ENCODE data around the gene PFN3.

The PFN3 gene

DNA sequence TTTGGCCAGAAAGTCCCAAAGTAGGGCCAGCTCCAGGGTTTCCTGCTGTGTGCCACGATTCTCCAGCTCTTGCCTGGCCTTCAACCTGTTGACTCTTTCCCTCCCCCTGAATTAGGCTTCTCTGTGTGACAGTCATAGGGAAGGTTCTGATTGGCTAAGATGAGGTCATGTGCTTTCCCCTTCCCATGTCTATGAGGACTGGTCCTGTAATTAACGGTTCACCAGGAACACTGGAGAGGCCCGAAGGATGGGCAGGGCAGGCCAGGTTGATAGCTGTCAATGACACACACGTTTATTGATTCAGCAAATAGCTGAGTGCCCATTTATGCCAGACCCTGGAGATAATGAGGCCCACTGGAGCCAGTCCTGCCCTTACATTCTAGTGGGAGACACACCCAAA, 37.2 kb upstream of the PFN3 start:
- DNase-seq, result no peak

DNA sequence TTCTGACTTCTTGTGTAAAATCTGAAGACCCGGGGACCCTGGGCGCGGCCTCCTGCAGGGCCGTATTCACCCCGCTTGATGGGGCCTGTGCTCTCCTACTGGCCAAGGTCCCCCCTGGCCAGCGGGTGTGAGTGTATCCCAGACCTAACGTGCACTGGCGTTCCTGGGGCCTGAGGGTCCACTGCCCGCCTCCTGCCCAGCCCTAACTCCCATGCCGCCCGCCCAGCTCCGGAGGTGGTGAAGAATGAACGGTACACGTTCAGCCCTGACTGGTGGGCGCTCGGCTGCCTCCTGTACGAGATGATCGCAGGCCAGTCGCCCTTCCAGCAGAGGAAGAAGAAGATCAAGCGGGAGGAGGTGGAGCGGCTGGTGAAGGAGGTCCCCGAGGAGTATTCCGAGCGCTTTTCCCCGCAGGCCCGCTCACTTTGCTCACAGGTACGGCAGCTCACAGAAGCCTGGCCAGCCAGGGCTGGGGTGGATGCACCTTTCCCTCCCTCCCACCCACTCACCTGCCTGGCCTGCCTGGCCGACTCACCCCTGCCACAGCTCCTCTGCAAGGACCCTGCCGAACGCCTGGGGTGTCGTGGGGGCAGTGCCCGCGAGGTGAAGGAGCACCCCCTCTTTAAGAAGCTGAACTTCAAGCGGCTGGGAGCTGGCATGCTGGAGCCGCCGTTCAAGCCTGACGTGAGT, 35.5 kb upstream of the PFN3 start:
- DNase-seq, result no peak

DNA sequence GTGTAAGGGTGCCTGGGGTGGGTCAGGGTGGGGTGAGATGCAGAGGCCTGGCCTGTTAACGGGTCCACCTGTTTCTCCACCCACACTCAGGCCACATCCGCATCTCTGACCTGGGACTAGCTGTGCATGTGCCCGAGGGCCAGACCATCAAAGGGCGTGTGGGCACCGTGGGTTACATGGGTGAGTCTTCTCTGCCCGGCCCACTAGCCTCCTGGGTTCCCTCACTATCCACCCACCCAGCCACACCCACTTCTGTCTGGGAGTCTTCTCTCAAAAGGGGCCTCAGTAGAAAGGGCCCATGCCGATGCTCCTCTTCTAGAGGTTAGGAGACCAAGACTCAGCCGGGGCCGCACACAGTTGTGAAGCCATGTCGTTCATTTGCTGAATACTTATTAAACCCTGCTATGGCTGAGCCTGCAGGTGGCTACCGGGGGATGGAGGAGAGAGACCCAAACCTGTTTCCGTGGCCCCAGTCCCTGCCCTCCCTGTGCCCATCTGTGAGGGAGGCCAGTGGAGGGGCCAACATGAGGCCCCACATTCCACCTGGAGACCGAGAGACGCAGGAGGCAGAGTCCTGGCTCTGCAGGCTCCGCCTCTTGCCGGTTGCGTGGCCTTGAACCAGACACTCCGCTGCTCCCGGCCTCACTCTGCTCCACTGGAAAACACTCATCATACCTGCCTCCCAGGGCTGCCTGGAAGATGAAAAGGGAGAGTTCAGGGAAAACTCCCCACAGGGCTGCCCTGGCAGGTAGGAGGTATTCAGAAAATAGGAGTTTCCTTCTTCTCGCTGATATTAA, 34.7 kb upstream of the PFN3 start:
- no peak for DNase-seq

- DNase-seq, result no peak
Measured at GRCh38 chr5:177434437-177434836, 34.0 kb upstream of the PFN3 start.

DNA sequence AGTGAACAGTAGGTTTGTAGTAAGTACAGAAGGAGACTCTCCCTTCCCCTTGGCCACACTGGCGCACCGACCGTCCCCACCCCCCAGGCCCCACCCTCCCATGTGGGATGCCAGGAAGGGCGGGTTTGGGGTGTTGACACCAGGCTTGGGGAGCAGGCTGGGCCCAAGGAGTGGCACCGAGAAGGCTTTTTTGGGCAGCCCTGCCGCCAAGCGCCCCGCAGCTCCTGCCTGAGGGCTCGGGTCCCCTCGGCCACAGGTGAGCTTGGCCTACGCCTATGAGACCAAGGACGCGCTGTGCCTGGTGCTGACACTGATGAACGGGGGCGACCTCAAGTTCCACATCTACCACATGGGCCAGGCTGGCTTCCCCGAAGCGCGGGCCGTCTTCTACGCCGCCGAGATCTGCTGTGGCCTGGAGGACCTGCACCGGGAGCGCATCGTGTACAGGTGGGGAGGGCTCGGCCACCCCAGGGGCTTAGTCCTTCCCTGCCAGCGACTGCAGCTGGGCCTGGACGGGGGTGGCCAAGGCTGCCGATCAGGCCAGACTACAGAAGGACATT, 33.3 kb upstream of the PFN3 start:
- DNase-seq, result no peak

DNA sequence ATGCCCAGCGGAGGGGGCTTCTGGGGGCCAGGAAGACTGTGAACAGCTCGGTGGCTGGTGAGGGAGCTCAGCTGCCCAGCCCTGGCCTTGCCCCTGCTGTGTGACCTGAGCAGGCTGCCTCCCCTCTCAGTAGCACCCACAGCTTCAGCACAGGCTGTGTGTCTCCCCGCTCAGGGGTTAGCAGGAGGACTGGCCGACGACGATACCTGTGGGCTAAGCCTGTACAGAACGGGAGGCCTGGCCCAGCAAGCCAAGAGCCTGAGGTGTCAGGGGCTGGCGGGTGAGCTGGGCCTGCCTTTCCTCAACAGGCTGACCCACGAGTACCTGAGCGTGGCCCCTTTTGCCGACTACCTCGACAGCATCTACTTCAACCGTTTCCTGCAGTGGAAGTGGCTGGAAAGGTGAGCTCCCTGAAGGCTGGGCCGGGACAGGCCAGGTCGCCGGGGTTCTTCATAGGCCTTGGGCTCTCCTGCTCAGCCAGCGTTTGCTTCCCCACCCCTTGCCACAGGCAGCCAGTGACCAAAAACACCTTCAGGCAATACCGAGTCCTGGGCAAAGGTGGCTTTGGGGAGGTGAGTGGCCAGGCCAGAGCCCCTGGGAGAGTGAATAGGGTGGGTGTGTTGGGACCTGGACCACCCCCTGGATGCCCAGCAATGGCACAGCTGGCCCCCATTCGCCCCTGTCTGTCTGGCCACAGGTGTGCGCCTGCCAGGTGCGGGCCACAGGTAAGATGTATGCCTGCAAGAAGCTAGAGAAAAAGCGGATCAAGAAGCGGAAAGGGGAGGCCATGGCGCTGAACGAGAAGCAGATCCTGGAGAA, 32.6 kb upstream of the PFN3 start:
- DNase-seq, result no peak

DNA sequence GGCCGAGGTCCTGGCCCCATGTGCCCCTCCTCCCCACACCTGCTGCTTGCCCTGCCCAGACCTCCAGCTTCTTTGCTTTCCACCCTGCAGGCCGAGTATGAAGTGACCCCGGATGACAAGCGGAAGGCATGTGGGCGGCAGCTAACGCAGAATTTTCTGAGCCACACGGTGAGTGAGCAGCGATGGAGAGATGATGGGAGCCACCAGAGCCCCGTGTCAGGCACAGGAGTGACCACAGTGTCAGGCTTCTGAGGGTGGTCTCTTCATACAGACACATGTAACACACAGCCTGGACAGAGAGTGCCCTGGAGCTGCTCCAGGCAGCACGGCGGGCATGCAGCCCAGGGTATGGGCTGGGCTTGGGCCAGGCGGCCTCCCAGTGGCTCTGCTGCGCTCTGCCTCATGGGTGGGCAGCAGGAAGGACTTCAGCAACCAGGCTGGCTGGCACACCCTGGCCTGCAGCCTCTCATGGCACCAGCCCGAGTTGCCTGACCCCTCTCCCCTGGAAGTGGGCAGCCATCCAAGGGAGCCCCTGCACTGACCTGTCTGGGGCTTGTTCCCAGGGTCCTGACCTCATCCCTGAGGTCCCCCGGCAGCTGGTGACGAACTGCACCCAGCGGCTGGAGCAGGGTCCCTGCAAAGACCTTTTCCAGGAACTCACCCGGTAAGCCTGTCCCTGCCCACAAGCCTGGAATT, 31.8 kb upstream of the PFN3 start:
- DNase-seq, result no peak

DNA sequence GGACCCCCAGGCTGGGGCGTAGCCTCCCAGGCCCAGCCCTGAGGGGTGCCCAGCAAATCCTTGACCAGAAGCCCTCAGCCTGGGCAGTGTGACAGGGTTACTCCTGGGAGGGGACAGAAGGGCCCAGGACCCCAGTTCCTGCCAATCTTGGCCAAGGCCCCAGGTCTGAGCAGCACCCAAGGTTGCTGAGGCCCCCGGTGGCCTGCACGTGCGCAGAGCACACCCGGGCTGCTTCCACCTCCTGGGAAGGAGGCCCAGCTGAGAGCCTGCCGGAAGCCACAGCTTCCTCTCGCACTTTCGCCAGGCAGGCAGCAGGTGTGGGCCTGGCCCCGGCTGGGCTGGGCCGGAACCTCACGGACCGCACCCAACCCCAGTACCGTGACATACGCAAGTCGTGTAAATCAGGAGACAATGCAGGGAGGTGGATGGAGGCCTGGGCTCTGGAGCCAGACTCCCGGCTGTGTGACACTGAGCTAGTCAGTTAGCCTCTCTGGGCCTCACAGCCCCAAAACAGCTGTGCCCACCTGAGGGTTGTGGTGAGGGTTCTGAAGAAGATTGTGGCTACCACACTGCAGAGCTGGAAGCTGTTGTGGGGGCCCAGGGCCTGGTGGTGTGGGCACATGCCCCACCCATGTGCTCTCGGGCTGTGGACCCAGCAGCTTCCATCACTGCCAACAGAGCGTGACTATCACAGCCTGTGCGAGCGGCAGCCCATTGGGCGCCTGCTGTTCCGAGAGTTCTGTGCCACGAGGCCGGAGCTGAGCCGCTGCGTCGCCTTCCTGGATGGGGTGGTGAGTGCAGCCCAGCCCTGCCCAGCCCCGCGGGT, 31.1 kb upstream of the PFN3 start:
- DNase-seq, result no peak

DNA sequence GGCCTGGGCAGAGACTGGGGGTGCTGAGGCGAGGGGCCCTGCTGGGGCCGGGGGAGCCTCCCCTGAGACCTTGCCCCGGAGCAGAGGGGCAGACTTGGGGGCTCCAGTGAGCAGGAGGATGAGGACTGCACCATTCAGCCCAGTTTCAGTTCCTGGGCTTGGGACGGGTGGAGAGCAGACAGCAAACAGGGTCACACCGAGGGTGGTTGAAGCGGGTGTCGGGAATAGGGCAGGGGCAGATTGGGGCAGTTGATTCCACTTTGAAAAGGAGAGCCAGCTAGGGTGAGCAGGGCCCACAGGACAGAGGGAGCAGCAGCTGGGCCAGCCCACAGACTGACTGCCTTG, 30.5 kb upstream of the PFN3 start:
- no peak for DNase-seq

DNA sequence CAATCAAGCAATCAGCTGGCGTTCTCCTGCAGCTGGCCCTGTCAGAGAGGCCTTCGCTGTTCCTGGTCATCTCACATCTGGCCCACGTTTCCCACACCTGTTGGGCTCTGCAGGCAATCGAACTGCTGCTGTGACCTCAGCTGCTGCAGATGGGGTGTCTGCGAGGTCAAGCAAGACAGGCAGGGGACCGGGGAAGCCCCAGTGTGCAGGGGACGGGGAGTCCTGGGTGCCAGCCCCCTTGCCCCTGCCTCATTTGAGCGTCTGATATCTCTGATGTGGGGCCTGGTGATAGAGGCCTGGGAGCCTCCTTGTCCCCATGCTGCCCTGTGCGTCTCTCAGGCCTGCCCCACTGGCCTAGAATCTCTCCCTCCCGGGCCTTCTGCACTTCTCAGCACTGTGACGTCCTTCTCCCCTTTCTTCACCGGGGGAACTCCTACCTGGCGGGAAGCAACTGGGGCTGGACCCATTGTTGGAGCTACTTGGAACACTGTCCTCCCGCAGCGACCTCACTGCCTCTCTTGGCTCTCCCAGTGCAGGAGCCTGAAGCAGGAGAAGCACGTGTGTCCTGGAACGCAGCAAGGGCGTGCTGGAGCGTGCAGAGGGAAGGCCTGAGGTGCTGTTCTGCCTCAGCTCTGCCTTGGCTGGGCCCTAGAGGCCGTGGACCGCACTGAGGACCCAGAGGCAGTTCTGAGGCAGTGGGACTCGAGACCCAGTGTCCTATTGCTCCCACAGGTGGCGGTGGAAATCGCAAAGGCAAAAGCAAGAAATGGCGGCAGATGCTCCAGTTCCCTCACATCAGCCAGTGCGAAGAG, 29.9 kb upstream of the PFN3 start:
- no peak for DNase-seq

DNA sequence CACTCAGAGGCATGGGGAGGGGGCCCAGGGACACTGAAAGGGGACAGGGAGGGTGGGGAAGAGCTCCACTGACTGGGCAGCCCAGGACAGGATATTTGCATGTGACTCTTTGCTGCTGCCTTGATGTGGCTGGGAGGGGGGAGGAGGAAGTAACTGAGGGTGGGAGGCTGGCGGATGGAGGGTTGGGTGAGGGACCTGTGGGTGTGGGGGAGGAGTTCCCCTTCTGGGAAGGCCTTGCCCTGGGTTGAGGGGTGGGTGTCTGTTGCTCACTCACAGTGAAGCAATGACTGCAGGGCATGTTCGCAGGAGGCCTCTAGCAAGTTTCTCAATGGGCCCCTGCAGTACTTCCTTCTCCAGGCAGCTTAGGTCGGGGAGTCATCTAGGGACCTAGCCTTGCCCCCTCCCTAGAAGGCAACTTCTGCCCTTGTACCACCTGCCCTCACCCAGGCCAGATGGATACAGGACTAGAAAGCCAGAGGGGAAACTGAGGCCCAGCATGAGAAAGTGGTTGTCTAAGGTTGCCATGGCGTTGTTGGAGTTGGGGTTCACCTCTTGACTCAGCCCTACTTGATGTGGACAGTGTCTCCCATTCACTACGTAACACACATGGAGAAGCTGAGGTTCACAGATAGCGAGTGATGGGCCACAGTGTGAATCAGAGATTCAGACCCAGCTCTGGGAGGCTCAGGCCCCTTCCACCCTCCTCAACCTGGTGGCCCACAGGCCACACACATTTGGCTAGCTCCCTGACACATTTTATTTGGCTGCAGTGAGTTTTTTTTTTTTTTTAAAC, 29.0 kb upstream of the PFN3 start:
- no peak for DNase-seq

DNA sequence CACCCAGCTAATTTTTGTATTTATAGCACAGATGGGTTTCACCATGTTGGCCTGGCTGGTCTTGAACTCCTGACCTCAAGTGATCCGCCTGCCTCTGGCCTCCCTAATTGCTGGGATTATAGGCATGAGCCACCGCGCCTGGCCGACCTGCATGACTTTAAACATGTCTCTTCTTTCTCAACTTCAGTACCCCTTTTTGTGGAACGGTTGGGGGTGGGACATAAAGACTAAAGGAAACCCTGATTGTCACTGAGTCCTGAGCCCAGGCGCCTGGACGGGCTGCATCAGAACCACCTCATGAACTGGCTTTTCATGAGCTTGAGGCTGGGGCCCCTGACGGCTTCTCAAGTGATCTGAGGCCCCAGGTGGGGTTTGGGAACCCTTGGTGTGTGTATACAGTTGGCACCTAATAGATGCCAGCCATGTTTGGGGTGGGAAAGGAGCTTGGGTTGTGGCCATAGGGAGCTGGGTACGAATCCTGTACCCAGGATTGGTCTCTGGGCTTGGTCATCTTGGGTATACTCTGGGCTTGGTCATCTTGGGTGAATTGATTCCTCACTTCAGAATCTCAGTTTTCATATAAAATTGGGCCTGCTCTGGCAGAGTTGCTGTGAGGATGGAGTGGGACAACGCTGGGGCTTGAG, 28.2 kb upstream of the PFN3 start:
- DNase-seq, result no peak

- no peak for DNase-seq
Measured at GRCh38 chr5:177427919-177428573, 27.6 kb upstream of the PFN3 start.

DNA sequence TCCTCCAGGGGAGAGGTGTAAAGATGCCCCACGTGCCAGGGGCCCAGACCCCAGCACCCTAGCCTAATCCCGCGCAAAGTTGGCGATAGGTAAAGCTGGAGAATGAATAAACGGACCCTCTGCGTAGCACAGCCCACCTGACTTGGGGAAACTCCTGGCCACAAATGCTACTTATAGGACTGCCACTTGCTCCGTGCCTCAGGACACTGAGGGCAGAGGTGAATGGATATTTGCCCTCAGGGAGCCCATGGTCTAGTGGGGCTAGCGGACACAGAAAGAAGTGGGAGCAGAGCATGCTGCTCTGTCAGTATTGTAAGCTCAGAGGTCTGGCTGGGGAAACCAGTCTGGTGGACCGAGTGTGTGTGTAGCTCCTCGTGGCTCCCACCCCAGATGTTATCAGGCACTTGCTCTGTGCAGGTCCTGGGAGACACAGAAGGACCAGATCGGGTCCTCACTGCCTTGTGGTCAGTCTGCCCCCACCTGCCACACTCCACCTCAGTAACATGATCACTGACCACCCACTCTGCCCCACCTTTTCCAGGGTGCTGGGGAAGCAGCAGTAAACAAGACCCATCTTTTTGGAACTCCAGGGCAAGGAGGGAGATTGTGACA, 26.9 kb upstream of the PFN3 start:
- no peak for DNase-seq

DNA sequence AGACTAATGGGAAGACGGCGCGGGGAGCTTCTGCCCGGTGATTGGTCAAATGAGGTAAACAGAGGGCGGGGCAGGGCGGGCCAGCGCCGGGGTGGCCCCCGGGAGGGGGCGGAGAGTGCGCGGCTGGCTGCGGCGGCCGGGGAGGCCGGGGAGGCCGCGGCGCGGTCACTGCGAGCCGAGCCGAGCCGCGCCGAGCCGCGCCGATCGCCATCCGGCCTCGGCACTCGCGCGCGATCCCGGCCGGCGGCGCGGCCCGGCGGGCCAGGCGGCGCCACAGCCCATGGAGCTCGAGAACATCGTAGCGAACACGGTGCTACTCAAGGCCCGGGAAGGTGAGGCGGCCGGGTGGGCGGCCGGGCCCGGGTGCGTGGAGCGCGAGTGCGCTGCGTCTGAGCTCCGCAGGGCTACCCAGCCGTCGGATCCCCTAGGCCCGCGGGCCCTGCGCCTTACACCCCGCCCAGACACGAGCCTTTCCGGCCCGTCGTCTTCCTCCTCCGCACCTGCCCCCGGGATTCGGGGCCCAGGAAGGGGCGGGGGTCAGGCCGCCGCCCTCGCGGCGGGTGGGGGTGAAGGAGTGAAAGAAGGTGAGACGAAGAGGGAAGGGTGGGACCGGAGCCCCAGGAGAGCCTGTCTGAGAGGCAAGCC, 26.2 kb upstream of the PFN3 start, which contains the start of gene GRK6:
Gene GRK6 (plus strand): TSS at position 111 of the 645 bp plus-strand sequence. CDS start 170 bp downstream, at position 281.
- peak; percentile 31 for DNase-seq

GRCh38 chr5:177425801-177426565, 25.5 kb upstream of the PFN3 start:
- DNase-seq, result peak; percentile 99

DNA sequence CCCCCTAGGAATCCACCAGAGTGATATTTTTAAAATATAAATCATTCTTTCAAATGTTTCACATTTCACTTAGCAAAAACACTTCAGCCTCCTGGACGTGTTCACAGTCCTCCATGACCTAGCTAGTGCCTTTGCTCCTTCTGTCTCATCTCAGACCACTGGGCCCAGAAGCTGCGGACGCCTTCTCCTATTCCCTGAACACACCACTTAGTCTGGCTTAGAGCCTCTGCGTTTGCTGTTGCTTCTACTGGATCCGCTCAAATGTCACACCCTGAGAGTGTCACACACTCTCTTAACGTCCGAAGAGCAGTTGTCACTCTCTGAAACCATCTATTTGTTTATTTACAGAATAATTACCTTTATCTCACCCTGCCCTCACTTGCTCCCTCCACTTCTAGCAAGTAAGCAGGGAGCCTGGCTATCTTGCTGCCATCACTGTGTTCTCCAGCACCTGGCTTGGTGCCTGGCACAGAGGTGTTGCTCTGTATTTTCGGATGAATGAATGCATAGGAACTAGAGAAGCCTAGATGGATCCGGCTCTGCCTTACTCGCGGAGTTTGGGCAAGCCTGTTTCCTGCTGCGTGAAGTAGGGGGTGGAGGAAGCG, 24.8 kb upstream of the PFN3 start:
- no peak for DNase-seq

All from NCI-H774 (cell line).